K562 (cell line): ENCODE results near the gene SOWAHB. TPM values are rescaled to one million over a fixed set of nuclear protein-coding genes. Genes with fewer than 3 reads are reported as not detected.
"Not testable (repeated sequence)": the region's sequence is repeated elsewhere in the genome, so short reads cannot be mapped to it uniquely, and the experiment has no call there.

Experiments used
- ATAC-seq: fragments of 200-7000 bp; cut with Tn5 transposase; 3 replicates; pipeline ENCODE4 v1.9.1; 2020; ENCODE audit warnings: moderate library complexity
- BruUV-seq: library from RNA; stranded (reverse); fragments of 400-500 nt; replicated peaks from 2 replicates; lab custom pipeline; 2021; lab: Mats Ljungman, UMichigan
- CTCF ChIA-PET: fragments of 300-600 bp; formaldehyde crosslinking; extraction: SDS; loops from one replicate; lab custom pipeline; 2021; ENCODE audit warnings: low intra/inter-chr PET ratio; lab: Yijun Ruan, JAX
- POLR2A ChIA-PET: fragments of 300-600, 350-650 bp; sonication (Branson Sonifier 250); formaldehyde crosslinking; extraction: SDS; loops from one replicate; lab custom pipeline; 2021; ENCODE audit warnings: antibody characterized with exemption, inconsistent platforms; lab: Yijun Ruan, JAX
- DNase-seq, 4 experiments: peaks; one replicate each; pipeline versions ENCODE4 v3.0.0 to v3.0.0-alpha.2; 2011 to 2018; ENCODE audit warnings: low spot score in 3 of 4, mixed read lengths in 3 of 4; ENCODE audit errors: extremely low read depth in 1 of 4
- FAIRE-seq: peaks from 2 replicates; lab custom pipeline; 2011; peaks lifted over from hg19 to GRCh38; lab: Jason Lieb, UNC
- H2AFZ ChIP-seq: 2 replicates; pipeline ENCODE4 v1.6.0; 2011; ENCODE audit warnings: low read depth, low read length, control low read depth, inconsistent platforms
- H3K27ac ChIP-seq: fragments of 200-600 bp; 3 replicates; pipeline ENCODE4 v1.8.0; 2011; ENCODE audit warnings: low read depth, mild to moderate bottlenecking, control low read depth, inconsistent platforms, low read length, moderate library complexity, mixed read lengths; ENCODE audit errors: extremely low read depth
- H3K27me3 ChIP-seq, 2 experiments: fragments of 300-600 bp in 1 of 2; 2 replicates in 1 of 2; 3 replicates in 1 of 2; pipeline versions ENCODE4 v1.6.0 to v1.8.0; 2011; ENCODE audit warnings: inconsistent platforms in 2 of 2, low read length in 2 of 2, mild to moderate bottlenecking in 1 of 2, mixed read lengths in 1 of 2, moderate library complexity in 1 of 2; ENCODE audit not compliant: control insufficient read depth in 2 of 2, insufficient read depth in 2 of 2
- H3K36me3 ChIP-seq: fragments of 300-600 bp; 3 replicates; pipeline ENCODE4 v1.8.0; 2011; ENCODE audit warnings: mild to moderate bottlenecking, low read length, inconsistent platforms; ENCODE audit not compliant: control insufficient read depth, insufficient read depth
- H3K4me1 ChIP-seq, 2 experiments: fragments of 200-600 bp in 1 of 2; replicated peaks in 1 of 2; 2 replicates in 1 of 2; 3 replicates in 1 of 2; pipeline versions ENCODE4 v1.5.1 to v1.8.0; 2011; ENCODE audit warnings: inconsistent platforms in 2 of 2, low read length in 2 of 2, mild to moderate bottlenecking in 1 of 2, mixed read lengths in 1 of 2, moderate library complexity in 1 of 2; ENCODE audit not compliant: control insufficient read depth in 2 of 2, insufficient read depth in 2 of 2
- H3K4me2 ChIP-seq: 2 replicates; pipeline ENCODE4 v1.6.1; 2011; ENCODE audit warnings: low read length, control low read depth, inconsistent platforms, mixed read lengths; ENCODE audit not compliant: insufficient read depth
- H3K4me3 ChIP-seq: fragments of 200-600 bp; sonication (generic), shearing (Covaris generic); 2 replicates; pipeline ENCODE4 v1.5.1; 2016; ENCODE audit warnings: control low read depth, inconsistent platforms
- H3K79me2 ChIP-seq: fragments of 200-600 bp; 3 replicates; pipeline ENCODE4 v1.8.0; 2011; ENCODE audit warnings: low read length, inconsistent platforms; ENCODE audit not compliant: control insufficient read depth, insufficient read depth
- H3K9ac ChIP-seq, 2 experiments: 2 replicates each; pipeline versions ENCODE4 v1.6.0 to v1.6.1; 2011; ENCODE audit warnings: low read depth in 2 of 2, low read length in 2 of 2, control low read depth in 1 of 2, inconsistent platforms in 1 of 2, mild to moderate bottlenecking in 1 of 2, mixed read lengths in 1 of 2; ENCODE audit not compliant: insufficient read depth in 1 of 2
- H3K9me1 ChIP-seq: one replicate; pipeline ENCODE4 v1.6.0; 2011; ENCODE audit warnings: inconsistent platforms, mild to moderate bottlenecking, low read length, moderate library complexity; ENCODE audit not compliant: control insufficient read depth, insufficient read depth
- H3K9me3 ChIP-seq: replicated peaks from 2 replicates; pipeline ENCODE4 v1.5.1; 2011; ENCODE audit warnings: low read depth, low read length, inconsistent platforms; ENCODE audit not compliant: control insufficient read depth, insufficient read depth
- H4K20me1 ChIP-seq: replicated peaks from 2 replicates; pipeline ENCODE4 v1.6.1; 2011; ENCODE audit warnings: low read length, inconsistent platforms, mixed read lengths; ENCODE audit not compliant: control insufficient read depth, insufficient read depth
- DPF2 ChIP-seq: fragments of 450-650 bp; IDR thresholded peaks from 2 replicates; pipeline ENCODE4 v1.6.1; 2016
- FOSL1 ChIP-seq: fragments of 200-800 bp; sonication (Bioruptor generic); conservative IDR thresholded peaks from 2 replicates; pipeline ENCODE4 v1.6.1; 2016; ENCODE audit warnings: missing genetic modification characterization, missing compliant biosample characterization
- FOXA1 ChIP-seq: fragments of 450-650 bp; IDR thresholded peaks from 2 replicates; pipeline ENCODE4 v1.6.1; 2016; ENCODE audit warnings: mild to moderate bottlenecking, borderline replicate concordance
- GTF2E2 ChIP-seq: fragments of 200-800 bp; sonication (Bioruptor generic); IDR thresholded peaks from 2 replicates; pipeline ENCODE4 v1.6.1; 2016; ENCODE audit warnings: missing genetic modification characterization, missing compliant biosample characterization
- HDAC3 ChIP-seq: fragments of 450-650 bp; IDR thresholded peaks from 2 replicates; pipeline ENCODE4 v1.6.1; 2018; ENCODE audit warnings: borderline replicate concordance, mild to moderate bottlenecking, moderate library complexity; ENCODE audit not compliant: partially characterized antibody
- NFATC3 ChIP-seq: fragments of 450-650 bp; IDR thresholded peaks from 2 replicates; pipeline ENCODE4 v1.6.1; 2017; ENCODE audit warnings: mild to moderate bottlenecking
- NRF1 ChIP-seq, 2 experiments: fragments of 450-650 bp; IDR thresholded peaks in 1 of 2; conservative IDR thresholded peaks in 1 of 2; 2 replicates each; pipeline ENCODE4 v1.6.1; 2014; ENCODE audit warnings: mild to moderate bottlenecking in 2 of 2
- PML ChIP-seq: IDR thresholded peaks from 2 replicates; pipeline ENCODE4 v1.6.1; 2012; ENCODE audit warnings: low read length, inconsistent platforms
- RAD21 ChIP-seq, 2 experiments: fragments of 250-450 bp in 1 of 2; fragments of 450-650 bp in 1 of 2; sonication (Bioruptor Pico) in 1 of 2; formaldehyde crosslinking in 1 of 2; IDR thresholded peaks in 1 of 2; conservative IDR thresholded peaks in 1 of 2; 2 replicates each; pipeline versions ENCODE4 v1.4.0 to v1.8.0; 2020 to 2022; ENCODE audit warnings: mild to moderate bottlenecking in 2 of 2, moderate library complexity in 1 of 2
- RBM14 ChIP-seq: fragments of 200-400 bp; formaldehyde crosslinking; IDR thresholded peaks from 2 replicates; pipeline ENCODE4 v1.6.1; 2018; ENCODE audit warnings: low read depth, mild to moderate bottlenecking, low read length, moderate library complexity, borderline replicate concordance; ENCODE audit not compliant: insufficient read depth
- TEAD2 ChIP-seq: fragments of 450-650 bp; IDR thresholded peaks from 2 replicates; pipeline ENCODE4 v1.6.1; 2016; ENCODE audit warnings: missing genetic modification characterization, control low read depth, missing compliant biosample characterization
- YBX1 ChIP-seq: fragments of 450-650 bp; IDR thresholded peaks from 2 replicates; pipeline ENCODE4 v1.7.1; 2016; ENCODE audit warnings: mild to moderate bottlenecking
- ZNF583 ChIP-seq: fragments of 250-450 bp; sonication (Bioruptor Pico); IDR thresholded peaks from 2 replicates; pipeline ENCODE4 v1.4.0; 2020
- WGBS: fragments of 100-300 bp; shearing (Covaris generic); methylation state at CpG from one replicate; pipeline ENCODE4 v1.1.6; 2016; ENCODE audit warnings: low coverage, mixed read lengths; ENCODE audit not compliant: insufficient coverage; ENCODE audit errors: missing lambda C conversion rate; 5-methylcytosine and 5-hydroxymethylcytosine counted together
- in situ Hi-C: fragments of 300-500 bp; cut with MboI; formaldehyde crosslinking; loops from 4 replicates; pipeline ENCODE4 v1.15.0; 2018; ENCODE audit warnings: inconsistent platforms, mixed read lengths
- intact Hi-C: fragments of 100-400 bp; cut with micrococcal nuclease; formaldehyde crosslinking; loops from 2 replicates; pipeline ENCODE4 v1.14.2; 2022
- polyA plus RNA-seq, 8 experiments: library from polyadenylated mRNA; depleted of rRNA in 4 of 8; stranded (reverse) in 5 of 8; unstranded in 3 of 8; fragments of >200 nt; fragmentation: Nextera tagmentation in 2 of 8; fragmentation: Illumina TruSeq in 1 of 8; extraction: Ambion mirVana in 2 of 8; extraction: Trizol in 1 of 8; gene quantifications; 2 replicates each; pipeline versions ENCODE4 v1.2.1 to v1.2.3, GENCODE V29; 2011 to 2014; ENCODE audit warnings: inconsistent platforms in 1 of 8, missing spikeins in 1 of 8
- total RNA-seq, 7 experiments: library from RNA; depleted of rRNA in 6 of 7; stranded (reverse); fragments of >200 nt in 6 of 7; fragmentation: Illumina TruSeq in 2 of 7; extraction: Trizol in 2 of 7; gene quantifications; 2 replicates each; pipeline versions ENCODE4 v1.2.1 to v1.2.3, GENCODE V29; 2011 to 2021; ENCODE audit warnings: low replicate concordance in 1 of 7
- TF ChIP-seq, protein P1 (sequence below): fragments of 250-450 bp; sonication (Bioruptor Pico); IDR thresholded peaks from 2 replicates; pipeline ENCODE4 v1.8.0; 2021; ENCODE audit warnings: moderate library complexity, mild to moderate bottlenecking, inconsistent platforms

Gene SOWAHB
- total and polyA plus RNA-seq, 9 of the 15 experiments (the other 6 are each of a cell fraction or from before 2014, with no cell fraction given): not detected

DNA sequence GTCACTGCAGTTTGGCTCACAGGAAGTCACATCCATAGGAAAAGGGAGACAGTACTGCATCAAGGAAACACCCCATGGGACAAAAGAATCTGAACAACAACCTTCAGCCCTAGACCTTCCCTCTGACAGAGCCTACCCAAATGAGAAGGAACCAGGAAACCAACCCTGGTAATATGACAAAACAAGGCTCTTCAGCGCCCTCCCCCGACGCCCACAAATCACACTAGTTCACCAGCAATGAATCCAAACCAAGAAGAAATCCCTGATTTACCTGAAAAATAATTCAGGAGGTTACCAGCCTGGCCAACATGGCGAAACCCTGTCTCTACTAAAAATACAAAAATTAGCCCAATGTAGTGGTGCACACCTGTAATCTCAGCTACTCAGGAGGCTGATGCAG, 29.2 kb downstream of the SOWAHB start:
- H3K9me1 ChIP-seq, CTCF ChIA-PET, H3K36me3 ChIP-seq, H3K4me3 ChIP-seq, H3K27ac ChIP-seq, H3K4me2 ChIP-seq, H3K79me2 ChIP-seq, H3K9me3 ChIP-seq, FAIRE-seq, H3K9ac ChIP-seq, DNase-seq, POLR2A ChIA-PET, BruUV-seq, H3K4me1 ChIP-seq, ATAC-seq, intact Hi-C loops, H2AFZ ChIP-seq, in situ Hi-C loops, H4K20me1 ChIP-seq: not testable (repeated sequence)
- WGBS: 3% methylated on average over 4 of the region's 4 CpGs
- TF ChIP-seq RAD21 (CRISPR knock-in tag; conservative IDR thresholded peaks at IDR 0.05 in 1 of 2, IDR thresholded peaks at IDR 0.05 in 1 of 2): peak in 1 of 2 experiments; percentile 47; a peak in 2 of 4 replicates
- peaks cover 9 to 11% of the 10 kb centered on the region in 2 experiments; a peak in 3 of 5 replicates for H3K27me3 ChIP-seq

DNA sequence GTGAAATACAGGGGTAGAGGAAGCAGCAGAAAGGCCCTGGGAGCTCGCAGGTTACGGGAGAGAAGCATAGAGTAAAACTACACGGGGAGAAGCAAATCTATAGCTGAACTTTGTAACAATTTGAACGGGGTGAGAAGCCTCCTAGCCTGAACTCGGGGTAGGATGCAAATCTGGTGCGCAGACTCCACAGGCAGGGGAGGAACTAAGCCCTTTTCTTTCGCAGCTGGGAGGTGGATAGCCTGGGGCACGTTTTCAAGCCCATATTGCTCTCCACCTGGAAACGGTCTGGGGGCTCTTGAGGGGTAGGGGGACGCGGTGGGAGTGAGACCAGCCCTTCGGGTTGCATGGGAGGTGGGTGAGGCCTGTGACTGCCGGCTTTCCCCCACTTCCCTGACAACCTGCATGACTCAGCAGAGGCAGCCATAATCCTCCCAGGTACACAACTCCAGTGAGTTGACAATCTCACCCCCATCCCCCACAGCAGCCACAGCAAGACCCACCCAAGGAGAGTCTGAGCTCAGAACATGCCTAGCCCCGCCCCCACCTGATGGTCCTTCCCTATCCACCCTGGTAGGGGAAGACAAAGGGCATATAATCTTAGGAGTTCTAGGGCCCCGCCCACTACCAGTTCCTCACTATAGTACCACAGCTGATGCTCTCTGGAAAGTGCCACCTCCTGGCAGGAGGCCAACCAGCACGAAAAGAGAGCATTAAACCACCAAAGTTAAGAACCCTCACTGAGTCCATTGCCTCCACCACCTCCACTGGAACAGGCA, 29.9 kb downstream of the SOWAHB start:
- DNase-seq (peak in 1 of 4 experiments; percentile 26), ATAC-seq (peak; percentile 64), FAIRE-seq (no peak)
- 19% methylated on average over 15 of the region's 16 CpGs for WGBS
- H3K4me2 ChIP-seq: no peak overlapping the region
- no peaks in the 10 kb centered on the region for H3K9me3 ChIP-seq
- 0 out of 4 replicates have a peak overlapping the region, but pooled peaks of 1 of the 2 experiments have one; percentile 17 for H3K9ac ChIP-seq
- ChIA-PET POLR2A (interaction anchor here (0.8 kb wide), 1 partner anchor 177 kb away, joined by 4 read pairs; no protein-coding TSS in a partner anchor), CTCF (no interaction called here)
- no peaks in the 10 kb centered on the region; a peak in 1 of 5 replicates for H3K4me1 ChIP-seq
- H3K4me3 ChIP-seq: no peak overlapping the region
- no peaks in the 10 kb centered on the region for H3K79me2 ChIP-seq
- intact Hi-C loops (no loop called here), in situ Hi-C loops (no loop called here)
- H3K9me1 ChIP-seq: no peaks in the 10 kb centered on the region
- H3K36me3 ChIP-seq: no peaks in the 10 kb centered on the region
- peak overlapping the region; percentile 53 for H2AFZ ChIP-seq
- no peaks in the 10 kb centered on the region for H4K20me1 ChIP-seq
- no peak overlapping the region for H3K27ac ChIP-seq
- H3K27me3 ChIP-seq: peaks cover 11% of the 10 kb centered on the region in 2 experiments; a peak in 3 of 5 replicates
- no TSS peak for BruUV-seq
- no peak for TF ChIP-seq GTF2E2
- no peak for TF ChIP-seq NFATC3
- no peak for TF ChIP-seq YBX1
- no peak for TF ChIP-seq PML
- TF ChIP-seq, protein P1, sequence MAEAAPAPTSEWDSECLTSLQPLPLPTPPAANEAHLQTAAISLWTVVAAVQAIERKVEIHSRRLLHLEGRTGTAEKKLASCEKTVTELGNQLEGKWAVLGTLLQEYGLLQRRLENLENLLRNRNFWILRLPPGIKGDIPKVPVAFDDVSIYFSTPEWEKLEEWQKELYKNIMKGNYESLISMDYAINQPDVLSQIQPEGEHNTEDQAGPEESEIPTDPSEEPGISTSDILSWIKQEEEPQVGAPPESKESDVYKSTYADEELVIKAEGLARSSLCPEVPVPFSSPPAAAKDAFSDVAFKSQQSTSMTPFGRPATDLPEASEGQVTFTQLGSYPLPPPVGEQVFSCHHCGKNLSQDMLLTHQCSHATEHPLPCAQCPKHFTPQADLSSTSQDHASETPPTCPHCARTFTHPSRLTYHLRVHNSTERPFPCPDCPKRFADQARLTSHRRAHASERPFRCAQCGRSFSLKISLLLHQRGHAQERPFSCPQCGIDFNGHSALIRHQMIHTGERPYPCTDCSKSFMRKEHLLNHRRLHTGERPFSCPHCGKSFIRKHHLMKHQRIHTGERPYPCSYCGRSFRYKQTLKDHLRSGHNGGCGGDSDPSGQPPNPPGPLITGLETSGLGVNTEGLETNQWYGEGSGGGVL (CRISPR knock-in tag): no peak
- TF ChIP-seq NRF1 (conservative IDR thresholded peaks at IDR 0.05 in 1 of 2, IDR thresholded peaks at IDR 0.05 in 1 of 2): peak; percentile 29 to 41; a peak in 2 of 4 replicates
- no peak for TF ChIP-seq FOXA1
- TF ChIP-seq RBM14: no peak
- TF ChIP-seq DPF2: 0 out of 2 replicates have a peak, but pooled peaks have one; percentile 13
- TF ChIP-seq HDAC3: no peak
- no peak for TF ChIP-seq FOSL1
- no peak for TF ChIP-seq TEAD2 (tag)
- no peak for TF ChIP-seq ZNF583
